Smooth muscle cell (in vitro differentiated cells): ENCODE measurements around the gene RILPL2. TPM values are rescaled to one million over a fixed set of nuclear protein-coding genes. Genes with fewer than 3 reads are reported as not detected.
A peak's percentile ranks its signal among the peaks of the same experiment; 100 is the strongest.

Experiments used
- DNase-seq: peaks from one replicate; lab custom pipeline; 2025; ENCODE audit not compliant: unreplicated experiment; lab: John Stamatoyannopoulos, UW
- H2AFZ ChIP-seq: fragments of 200-600 bp; sonication (generic); 2 replicates; pipeline ENCODE4 v1.6.0; 2016; ENCODE audit warnings: antibody characterized with exemption, low read depth, mild to moderate bottlenecking
- H3F3A ChIP-seq: fragments of 200-600 bp; sonication (generic); 2 replicates; pipeline ENCODE4 v1.6.0; 2017; ENCODE audit warnings: antibody characterized with exemption, low read depth
- H3K27ac ChIP-seq: fragments of 200-600 bp; sonication (generic); 2 replicates; pipeline ENCODE4 v1.5.1; 2016; ENCODE audit warnings: low read depth, mild to moderate bottlenecking
- H3K27me3 ChIP-seq: fragments of 200-600 bp; sonication (generic); 2 replicates; pipeline ENCODE4 v1.6.1; 2016; ENCODE audit warnings: low read depth, mild to moderate bottlenecking
- H3K36me3 ChIP-seq: fragments of 200-600 bp; sonication (generic); 2 replicates; pipeline ENCODE4 v1.5.1; 2016; ENCODE audit warnings: low read depth
- H3K4me1 ChIP-seq: fragments of 200-600 bp; sonication (generic); 2 replicates; pipeline ENCODE4 v1.5.1; 2016; ENCODE audit warnings: low read depth
- H3K4me2 ChIP-seq: fragments of 200-600 bp; sonication (generic); 2 replicates; pipeline ENCODE4 v1.6.0; 2016; ENCODE audit warnings: mild to moderate bottlenecking
- H3K4me3 ChIP-seq: fragments of 200-600 bp; sonication (generic); 2 replicates; pipeline ENCODE4 v1.5.1; 2016; ENCODE audit warnings: mild to moderate bottlenecking
- H3K79me2 ChIP-seq: fragments of 200-600 bp; sonication (generic); 2 replicates; pipeline ENCODE4 v1.6.0; 2016; ENCODE audit warnings: low read depth, mild to moderate bottlenecking
- H3K9ac ChIP-seq: fragments of 200-600 bp; sonication (generic); 2 replicates; pipeline ENCODE4 v1.6.0; 2016; ENCODE audit warnings: low read depth
- H3K9me3 ChIP-seq: fragments of 200-600 bp; sonication (generic); replicated peaks from 2 replicates; pipeline ENCODE4 v1.5.1; 2016; ENCODE audit warnings: low read depth
- H4K20me1 ChIP-seq: fragments of 200-600 bp; sonication (generic); 2 replicates; pipeline ENCODE4 v1.6.0; 2016; ENCODE audit warnings: low read depth
- WGBS: methylation state at CpG from one replicate; pipeline ENCODE4 v1.1.7; 2016; ENCODE audit warnings: low lambda C conversion rate; 5-methylcytosine and 5-hydroxymethylcytosine counted together
- polyA plus RNA-seq: library from polyadenylated mRNA; unstranded; fragments of >200 nt; fragmentation: Nextera tagmentation; extraction: Ambion mirVana; gene quantifications from 2 replicates; pipeline ENCODE4 v1.2.1, GENCODE V29; 2016
- total RNA-seq: library from RNA; depleted of rRNA; stranded (reverse); fragments of >200 nt; gene quantifications from 2 replicates; pipeline ENCODE4 v1.2.3, GENCODE V29; 2014
- TF ChIP-seq, protein P1 (sequence below): fragments of 200-600 bp; sonication (generic); IDR thresholded peaks from 2 replicates; pipeline ENCODE4 v1.5.1; 2017; ENCODE audit warnings: borderline replicate concordance, mild to moderate bottlenecking, antibody characterized with exemption; ENCODE audit not compliant: insufficient read depth, poor library complexity, severe bottlenecking

RILPL2 gene
- total and polyA plus RNA-seq, 2 experiments from 2014 or later: 0.85 to 2.2 TPM

GRCh38 chr12:123391546-123392343 lies 44.7 kb downstream of the RILPL2 start:
- Histone ChIP-seq H3K27me3 (no peaks in the 10 kb centered on the region), H3K4me2 (no peak overlapping the region), H3K9ac (no peak overlapping the region), H3K36me3 (no peaks in the 10 kb centered on the region), H4K20me1 (peaks cover 60% of the 10 kb centered on the region), H3K4me1 (peaks cover 13% of the 10 kb centered on the region), H3K79me2 (peaks cover 78% of the 10 kb centered on the region), H2AFZ (no peak overlapping the region), H3K4me3 (no peak overlapping the region), H3K27ac (no peak overlapping the region), H3F3A (no peaks in the 10 kb centered on the region), H3K9me3 (no peaks in the 10 kb centered on the region)
- TF ChIP-seq, protein P1, sequence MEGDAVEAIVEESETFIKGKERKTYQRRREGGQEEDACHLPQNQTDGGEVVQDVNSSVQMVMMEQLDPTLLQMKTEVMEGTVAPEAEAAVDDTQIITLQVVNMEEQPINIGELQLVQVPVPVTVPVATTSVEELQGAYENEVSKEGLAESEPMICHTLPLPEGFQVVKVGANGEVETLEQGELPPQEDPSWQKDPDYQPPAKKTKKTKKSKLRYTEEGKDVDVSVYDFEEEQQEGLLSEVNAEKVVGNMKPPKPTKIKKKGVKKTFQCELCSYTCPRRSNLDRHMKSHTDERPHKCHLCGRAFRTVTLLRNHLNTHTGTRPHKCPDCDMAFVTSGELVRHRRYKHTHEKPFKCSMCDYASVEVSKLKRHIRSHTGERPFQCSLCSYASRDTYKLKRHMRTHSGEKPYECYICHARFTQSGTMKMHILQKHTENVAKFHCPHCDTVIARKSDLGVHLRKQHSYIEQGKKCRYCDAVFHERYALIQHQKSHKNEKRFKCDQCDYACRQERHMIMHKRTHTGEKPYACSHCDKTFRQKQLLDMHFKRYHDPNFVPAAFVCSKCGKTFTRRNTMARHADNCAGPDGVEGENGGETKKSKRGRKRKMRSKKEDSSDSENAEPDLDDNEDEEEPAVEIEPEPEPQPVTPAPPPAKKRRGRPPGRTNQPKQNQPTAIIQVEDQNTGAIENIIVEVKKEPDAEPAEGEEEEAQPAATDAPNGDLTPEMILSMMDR: no peak
- DNase-seq: no peak
- 96% methylated on average over 8 of the region's 8 CpGs for WGBS

- Histone ChIP-seq H3K4me2 (peak overlapping the region; percentile 86), H4K20me1 (peaks cover 50% of the 10 kb centered on the region), H3K27ac (peak overlapping the region; percentile 57), H3K4me1 (peaks cover 13% of the 10 kb centered on the region), H3K9me3 (no peaks in the 10 kb centered on the region), H2AFZ (no peak overlapping the region), H3K36me3 (no peaks in the 10 kb centered on the region), H3K9ac (no peak overlapping the region), H3K79me2 (peaks cover 78% of the 10 kb centered on the region), H3K27me3 (no peaks in the 10 kb centered on the region), H3K4me3 (peak overlapping the region; percentile 68), H3F3A (no peaks in the 10 kb centered on the region)
- TF ChIP-seq, protein P1: no peak
- WGBS: 82% methylated on average over 23 of the region's 23 CpGs
- no peak for DNase-seq
Observed at GRCh38 chr12:123390498-123391426, 45.7 kb downstream of the RILPL2 start.

DNA sequence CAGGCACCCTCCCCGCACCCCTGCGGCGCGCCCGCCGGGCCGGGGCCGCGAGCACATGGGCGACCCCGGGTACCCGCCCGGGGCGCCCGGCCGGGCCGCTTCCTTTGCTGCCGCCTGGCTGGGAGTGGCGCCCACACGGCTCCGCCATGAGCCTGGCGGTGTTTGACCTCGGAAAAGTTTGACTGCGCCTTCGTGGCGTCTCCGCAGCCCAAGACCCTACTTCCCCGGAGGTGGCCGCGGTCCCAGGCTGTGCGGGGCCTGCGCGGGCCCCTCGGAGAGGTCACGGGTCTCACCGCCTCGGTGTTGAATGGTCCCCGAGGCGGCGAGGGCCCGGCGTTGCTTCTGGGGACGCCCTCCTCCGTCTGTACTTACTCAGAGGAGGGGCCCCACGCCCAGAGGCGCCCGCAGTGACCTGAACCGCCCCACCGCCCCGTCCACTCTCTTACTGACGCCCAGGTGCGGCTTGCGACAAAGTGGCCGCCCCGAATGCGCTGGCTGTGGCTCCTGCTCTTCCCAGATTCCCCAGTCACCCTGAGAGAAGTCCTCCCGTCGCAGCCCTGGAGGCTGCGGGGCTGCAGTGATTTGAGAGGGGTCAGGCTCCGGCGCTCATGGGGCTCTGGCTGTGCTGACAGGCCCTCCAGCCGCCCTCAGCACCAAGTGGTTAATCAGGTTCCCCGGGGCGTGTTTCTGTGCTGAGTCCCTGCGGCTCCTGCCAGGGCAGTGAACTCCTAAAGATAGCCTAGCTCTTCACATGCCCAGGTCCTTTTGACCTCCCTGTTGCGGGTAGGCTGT lies 46.7 kb downstream of the RILPL2 start:
- Histone ChIP-seq H3K9ac (peak overlapping the region; percentile 79), H2AFZ (peak overlapping the region; percentile 79), H3K4me2 (peak overlapping the region; percentile 86), H3K27ac (peak overlapping the region; percentile 57), H3K4me3 (peak overlapping the region; percentile 68), H3K79me2 (peaks cover 79% of the 10 kb centered on the region), H3K9me3 (no peaks in the 10 kb centered on the region), H3F3A (no peaks in the 10 kb centered on the region), H3K4me1 (peaks cover 13% of the 10 kb centered on the region), H4K20me1 (peaks cover 47% of the 10 kb centered on the region), H3K27me3 (no peaks in the 10 kb centered on the region), H3K36me3 (no peaks in the 10 kb centered on the region)
- 6% methylated on average over 55 of the region's 66 CpGs for whole genome bisulfite sequencing
- TF ChIP-seq, protein P1: no peak
- peak; percentile 11 for DNase-seq
